ENCODE measurements around the gene CLCN5. TPM values are rescaled to one million over a fixed set of nuclear protein-coding genes. Genes with fewer than 3 reads are reported as not detected.

CLCN5 gene
- total RNA-seq, 4 donors from 2014 or later = 5.2 to 31.8 (median 9.0) TPM

- 26 to 50% methylated on average over 2 of the region's 2 CpGs for WGBS, 2 donors
- TF ChIP-seq, protein P1, sequence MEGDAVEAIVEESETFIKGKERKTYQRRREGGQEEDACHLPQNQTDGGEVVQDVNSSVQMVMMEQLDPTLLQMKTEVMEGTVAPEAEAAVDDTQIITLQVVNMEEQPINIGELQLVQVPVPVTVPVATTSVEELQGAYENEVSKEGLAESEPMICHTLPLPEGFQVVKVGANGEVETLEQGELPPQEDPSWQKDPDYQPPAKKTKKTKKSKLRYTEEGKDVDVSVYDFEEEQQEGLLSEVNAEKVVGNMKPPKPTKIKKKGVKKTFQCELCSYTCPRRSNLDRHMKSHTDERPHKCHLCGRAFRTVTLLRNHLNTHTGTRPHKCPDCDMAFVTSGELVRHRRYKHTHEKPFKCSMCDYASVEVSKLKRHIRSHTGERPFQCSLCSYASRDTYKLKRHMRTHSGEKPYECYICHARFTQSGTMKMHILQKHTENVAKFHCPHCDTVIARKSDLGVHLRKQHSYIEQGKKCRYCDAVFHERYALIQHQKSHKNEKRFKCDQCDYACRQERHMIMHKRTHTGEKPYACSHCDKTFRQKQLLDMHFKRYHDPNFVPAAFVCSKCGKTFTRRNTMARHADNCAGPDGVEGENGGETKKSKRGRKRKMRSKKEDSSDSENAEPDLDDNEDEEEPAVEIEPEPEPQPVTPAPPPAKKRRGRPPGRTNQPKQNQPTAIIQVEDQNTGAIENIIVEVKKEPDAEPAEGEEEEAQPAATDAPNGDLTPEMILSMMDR (IDR thresholded peaks at IDR 0.05) = no peak
- no peak for TF ChIP-seq POLR2A (IDR thresholded peaks at IDR 0.05)
- DNase-seq (ENCODE audit: low spot score in 2 of 2) = no peak
- intact Hi-C loops (cut with DNase I; ENCODE audit: low total_unique reads) = no loop called here
- H3K4me3 ChIP-seq (ENCODE audit: low read depth, poor library complexity, severe bottlenecking) = no peak overlapping the region
Measured at GRCh38 chrX:50114113-50114512, 191.7 kb downstream of the CLCN5 start.

DNA sequence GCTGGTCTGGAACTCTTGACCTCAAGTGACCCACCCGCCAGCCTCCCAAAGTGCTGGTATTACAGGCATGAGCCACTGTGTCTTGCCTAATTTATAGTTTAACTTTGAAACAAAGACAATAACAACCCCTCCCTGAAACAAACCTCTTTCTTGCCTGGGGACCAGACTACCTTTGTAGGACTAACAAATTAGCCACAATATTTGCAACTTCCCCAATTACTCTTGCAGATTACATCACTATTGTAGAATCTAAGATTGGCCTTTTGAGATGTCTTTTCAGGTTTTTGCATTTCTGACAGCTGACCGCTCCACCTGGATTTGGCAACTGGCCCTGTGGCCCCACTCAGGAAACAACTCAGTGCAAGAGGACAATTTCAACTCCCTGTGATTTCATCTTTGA, 193.6 kb downstream of the CLCN5 start:
- no peak for DNase-seq (ENCODE audit: low spot score in 2 of 2)
- intact Hi-C loops (cut with DNase I; ENCODE audit: low total_unique reads) = no loop called here
- 91 to 98% methylated on average over 2 of the region's 2 CpGs for WGBS, 2 donors
- TF ChIP-seq, protein P1 (IDR thresholded peaks at IDR 0.05) = no peak
- no peak for TF ChIP-seq POLR2A (IDR thresholded peaks at IDR 0.05)
- no peak overlapping the region for H3K4me3 ChIP-seq (ENCODE audit: low read depth, poor library complexity, severe bottlenecking)

GRCh38 chrX:50117476-50117875, 195.1 kb downstream of the CLCN5 start:
- TF ChIP-seq POLR2A (IDR thresholded peaks at IDR 0.05) = no peak
- TF ChIP-seq, protein P1 (IDR thresholded peaks at IDR 0.05) = no peak
- WGBS, 2 donors = 56 to 59% methylated on average over 3 of the region's 3 CpGs
- no peak for DNase-seq (ENCODE audit: low spot score in 2 of 2)
- no peak overlapping the region for H3K4me3 ChIP-seq (ENCODE audit: low read depth, poor library complexity, severe bottlenecking)
- intact Hi-C loops (cut with DNase I; ENCODE audit: low total_unique reads) = no loop called here

GRCh38 chrX:50125480-50125879, 203.1 kb downstream of the CLCN5 start:
- H3K4me3 ChIP-seq (ENCODE audit: low read depth, poor library complexity, severe bottlenecking) = no peak overlapping the region
- TF ChIP-seq, protein P1 (IDR thresholded peaks at IDR 0.05) = no peak
- no peak for TF ChIP-seq POLR2A (IDR thresholded peaks at IDR 0.05)
- intact Hi-C loops (cut with DNase I; ENCODE audit: low total_unique reads) = no loop called here
- no peak for DNase-seq (ENCODE audit: low spot score in 2 of 2)
- 88 to 90% methylated on average over 1 of the region's 1 CpG for WGBS, 2 donors

DNA sequence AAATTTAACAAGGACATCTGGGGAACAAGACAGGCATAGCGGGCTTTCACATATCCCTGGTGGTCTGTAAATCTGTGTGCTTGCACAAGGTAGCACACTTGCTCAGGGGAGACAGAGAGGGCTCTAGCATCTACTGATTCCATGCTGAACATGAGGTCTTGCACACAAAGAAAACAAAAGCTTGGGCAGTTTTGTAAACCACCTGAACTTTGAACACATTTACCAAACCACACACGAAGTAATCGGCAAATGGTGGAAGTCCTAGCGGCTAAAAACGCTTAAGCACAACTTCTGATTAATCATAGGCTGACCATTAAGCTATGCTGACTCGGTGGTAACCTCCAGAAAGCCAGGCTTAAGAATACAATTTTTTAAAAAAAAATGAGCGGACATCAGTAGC, 225.6 kb downstream of the CLCN5 start:
- DNase-seq (ENCODE audit: low spot score in 2 of 2) = no peak
- H3K4me3 ChIP-seq (ENCODE audit: low read depth, poor library complexity, severe bottlenecking) = no peak overlapping the region
- TF ChIP-seq POLR2A (IDR thresholded peaks at IDR 0.05) = no peak
- TF ChIP-seq, protein P1 (IDR thresholded peaks at IDR 0.05) = no peak
- WGBS, 2 donors = 86 to 95% methylated on average over 7 of the region's 7 CpGs
- intact Hi-C loops (cut with DNase I; ENCODE audit: low total_unique reads) = no loop called here

MicroRNAs encoded within 50 kb of the gene (microRNA counts, 767-probe panel; counts per million panel counts)
- microRNA hsa-miR-188-3p (0 to 358 counts per million in 2 donors), microRNA hsa-miR-188-5p (0 to 358 counts per million in 2 donors), microRNA hsa-miR-362-3p (0 to 358 counts per million in 2 donors), microRNA hsa-miR-362-5p (0 to 358 counts per million in 2 donors), microRNA hsa-miR-500a-5p+hsa-miR-501-5p (0 to 358 counts per million in 2 donors), microRNA hsa-miR-500b (0 to 358 counts per million in 2 donors), microRNA hsa-miR-501-3p (0 to 358 counts per million in 2 donors), microRNA hsa-miR-502-3p (0 to 358 counts per million in 2 donors), microRNA hsa-miR-502-5p (0 to 358 counts per million in 2 donors), microRNA hsa-miR-532-3p (0 to 358 counts per million in 2 donors), microRNA hsa-miR-532-5p (0 to 358 counts per million in 2 donors), microRNA hsa-miR-660-5p (0 to 358 counts per million in 2 donors)

Small RNA genes within 50 kb of the gene (microRNA-seq; reads per million reads assigned to microRNA genes)
- gene MIR188 (ENCODE audit: borderline number of aligned reads in 1 of 2, borderline replicate concordance in 2 of 2) (31.3 to 40.8 reads per million in 2 donors), gene MIR362 (ENCODE audit: borderline number of aligned reads in 1 of 2, borderline replicate concordance in 2 of 2) (55.0 to 71.9 reads per million in 2 donors), gene MIR500A (ENCODE audit: borderline number of aligned reads in 1 of 2, borderline replicate concordance in 2 of 2) (19.8 to 27.2 reads per million in 2 donors), gene MIR500B (ENCODE audit: borderline number of aligned reads in 1 of 2, borderline replicate concordance in 2 of 2) (0.68 to 1.1 reads per million in 2 donors), gene MIR501 (ENCODE audit: borderline number of aligned reads in 1 of 2, borderline replicate concordance in 2 of 2) (51.0 to 63.9 reads per million in 2 donors), gene MIR502 (ENCODE audit: borderline number of aligned reads in 1 of 2, borderline replicate concordance in 2 of 2) (32.6 to 36.8 reads per million in 2 donors), gene MIR532 (ENCODE audit: borderline number of aligned reads in 1 of 2, borderline replicate concordance in 2 of 2) (635 to 704 reads per million in 2 donors), gene MIR660 (ENCODE audit: borderline number of aligned reads in 1 of 2, borderline replicate concordance in 2 of 2) (339 to 389 reads per million in 2 donors)

Other genes starting within 250 kb of the CLCN5 start
- not detected for gene PAGE1, start 226.6 kb upstream of the CLCN5 start, total RNA-seq
- gene PAGE4, start 93.3 kb upstream of the CLCN5 start, total RNA-seq = not detected
- 1 to 10 TPM; 2.8 to 3.7 (median 3.4) TPM for gene USP27X, start 43.1 kb upstream of the CLCN5 start, total RNA-seq